ENCODE results near the gene CCNG1. TPM values are rescaled to one million over a fixed set of nuclear protein-coding genes. Genes with fewer than 3 reads are reported as not detected.

CCNG1 gene
- polyA plus RNA-seq, 1 donor (not counting 4 experiments of a cell fraction or from before 2014, with no cell fraction given): 96.7 TPM

DNA sequence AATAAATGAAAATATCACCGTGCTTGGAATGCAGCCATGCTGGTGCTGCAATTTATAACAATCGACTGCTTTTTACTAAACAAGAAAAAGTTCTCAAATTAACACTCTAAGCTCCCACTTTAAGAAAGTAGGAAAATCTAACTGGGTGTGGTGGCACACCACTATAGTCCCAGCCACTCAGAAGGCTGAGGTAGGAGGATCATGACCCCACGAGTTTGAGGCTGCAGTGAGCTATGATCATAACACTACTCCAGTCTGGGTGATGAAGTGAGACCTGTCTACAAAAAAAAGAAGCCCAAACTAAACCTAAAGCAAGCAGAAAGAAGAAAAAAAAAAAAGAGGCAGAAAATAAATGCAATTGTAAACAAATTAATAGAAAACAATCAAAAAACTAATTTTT, 10.5 kb downstream of the CCNG1 start:
- Histone ChIP-seq H3K9me3 (ENCODE audit: control insufficient read depth, low read depth, low read length) (no peaks in the 10 kb centered on the region), H4K20me1 (ENCODE audit: control insufficient read depth, extremely low read depth, insufficient read depth, low read length) (no peaks in the 10 kb centered on the region), H3K4me2 (ENCODE audit: control insufficient read depth, extremely low read depth, insufficient read depth, low read depth, low read length) (no peak overlapping the region), H3K27ac (ENCODE audit: control insufficient read depth, insufficient read depth, low read length) (no peak overlapping the region), H2AFZ (ENCODE audit: control insufficient read depth, low read length) (no peak overlapping the region), H3K79me2 (ENCODE audit: control insufficient read depth, insufficient read depth, low read length) (no peaks in the 10 kb centered on the region), H3K9ac (ENCODE audit: control insufficient read depth, extremely low read depth, insufficient read depth, low read length) (no peak overlapping the region), H3K9me1 (ENCODE audit: control insufficient read depth, extremely low read depth, insufficient read depth, low read length) (no peaks in the 10 kb centered on the region), H3K4me3 (ENCODE audit: control insufficient read depth in 2 of 3, extremely low read depth in 1 of 3, insufficient read depth in 2 of 3, low read depth in 1 of 3, low read length in 3 of 3) (no peak overlapping the region), H3K27me3 (ENCODE audit: control insufficient read depth, extremely low read depth, insufficient read depth, low read length) (no peaks in the 10 kb centered on the region), H3K4me1 (ENCODE audit: control insufficient read depth, extremely low read depth, insufficient read depth, low read length) (no peaks in the 10 kb centered on the region), H3K36me3 (ENCODE audit: control insufficient read depth in 2 of 2, extremely low read depth in 1 of 2, insufficient read depth in 2 of 2, low read length in 2 of 2) (peaks cover 10 to 15% of the 10 kb centered on the region in 2 experiments)
- DNase-seq (ENCODE audit: low read depth, low spot score) (no peak), FAIRE-seq (no peak)
- TF ChIP-seq, protein P1, sequence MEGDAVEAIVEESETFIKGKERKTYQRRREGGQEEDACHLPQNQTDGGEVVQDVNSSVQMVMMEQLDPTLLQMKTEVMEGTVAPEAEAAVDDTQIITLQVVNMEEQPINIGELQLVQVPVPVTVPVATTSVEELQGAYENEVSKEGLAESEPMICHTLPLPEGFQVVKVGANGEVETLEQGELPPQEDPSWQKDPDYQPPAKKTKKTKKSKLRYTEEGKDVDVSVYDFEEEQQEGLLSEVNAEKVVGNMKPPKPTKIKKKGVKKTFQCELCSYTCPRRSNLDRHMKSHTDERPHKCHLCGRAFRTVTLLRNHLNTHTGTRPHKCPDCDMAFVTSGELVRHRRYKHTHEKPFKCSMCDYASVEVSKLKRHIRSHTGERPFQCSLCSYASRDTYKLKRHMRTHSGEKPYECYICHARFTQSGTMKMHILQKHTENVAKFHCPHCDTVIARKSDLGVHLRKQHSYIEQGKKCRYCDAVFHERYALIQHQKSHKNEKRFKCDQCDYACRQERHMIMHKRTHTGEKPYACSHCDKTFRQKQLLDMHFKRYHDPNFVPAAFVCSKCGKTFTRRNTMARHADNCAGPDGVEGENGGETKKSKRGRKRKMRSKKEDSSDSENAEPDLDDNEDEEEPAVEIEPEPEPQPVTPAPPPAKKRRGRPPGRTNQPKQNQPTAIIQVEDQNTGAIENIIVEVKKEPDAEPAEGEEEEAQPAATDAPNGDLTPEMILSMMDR (optimal IDR thresholded peaks at IDR 0.05 in 1 of 3, IDR thresholded peaks at IDR 0.05 in 1 of 3, conservative IDR thresholded peaks at IDR 0.05 in 1 of 3; ENCODE audit: extremely low read depth in 1 of 3, insufficient read depth in 2 of 3, low read length in 3 of 3): no peak
- TF ChIP-seq EZH2 (IDR thresholded peaks at IDR 0.05; ENCODE audit: low read length): no peak
- dilution Hi-C loops (cut with MboI; ENCODE audit: extremely low pct_ligation_motif_present, low sequenced_read_pairs): no loop called here

DNA sequence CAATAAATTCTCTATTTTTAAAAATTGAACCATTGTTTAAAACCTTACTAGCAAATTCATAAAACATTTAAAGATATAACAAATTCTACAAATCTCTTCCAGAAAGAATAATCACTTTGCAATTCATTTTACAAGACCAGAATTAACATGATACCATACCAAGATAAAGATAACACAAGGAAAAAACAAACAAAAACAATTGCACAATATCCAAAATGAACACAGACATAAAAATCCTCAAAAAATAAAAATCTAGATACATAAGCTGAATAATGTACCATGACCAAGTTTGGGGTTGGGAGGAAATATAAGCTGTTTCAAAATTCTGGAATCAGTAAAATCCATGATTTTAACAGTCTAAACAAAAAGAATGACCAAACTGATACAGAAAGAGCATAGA, 11.1 kb downstream of the CCNG1 start:
- no peak for FAIRE-seq
- Histone ChIP-seq H3K27ac (ENCODE audit: control insufficient read depth, insufficient read depth, low read length) (no peak overlapping the region), H3K4me3 (ENCODE audit: control insufficient read depth in 2 of 3, extremely low read depth in 1 of 3, insufficient read depth in 2 of 3, low read depth in 1 of 3, low read length in 3 of 3) (no peak overlapping the region), H3K79me2 (ENCODE audit: control insufficient read depth, insufficient read depth, low read length) (no peaks in the 10 kb centered on the region), H3K9ac (ENCODE audit: control insufficient read depth, extremely low read depth, insufficient read depth, low read length) (no peak overlapping the region), H3K36me3 (ENCODE audit: control insufficient read depth in 2 of 2, extremely low read depth in 1 of 2, insufficient read depth in 2 of 2, low read length in 2 of 2) (peaks cover 9 to 15% of the 10 kb centered on the region in 2 experiments), H3K27me3 (ENCODE audit: control insufficient read depth, extremely low read depth, insufficient read depth, low read length) (no peaks in the 10 kb centered on the region), H3K9me3 (ENCODE audit: control insufficient read depth, low read depth, low read length) (no peaks in the 10 kb centered on the region), H4K20me1 (ENCODE audit: control insufficient read depth, extremely low read depth, insufficient read depth, low read length) (no peaks in the 10 kb centered on the region), H2AFZ (ENCODE audit: control insufficient read depth, low read length) (no peak overlapping the region), H3K4me2 (ENCODE audit: control insufficient read depth, extremely low read depth, insufficient read depth, low read depth, low read length) (no peak overlapping the region), H3K9me1 (ENCODE audit: control insufficient read depth, extremely low read depth, insufficient read depth, low read length) (no peaks in the 10 kb centered on the region), H3K4me1 (ENCODE audit: control insufficient read depth, extremely low read depth, insufficient read depth, low read length) (no peaks in the 10 kb centered on the region)
- no peak for TF ChIP-seq EZH2 (IDR thresholded peaks at IDR 0.05; ENCODE audit: low read length)
- TF ChIP-seq, protein P1 (optimal IDR thresholded peaks at IDR 0.05 in 1 of 3, IDR thresholded peaks at IDR 0.05 in 1 of 3, conservative IDR thresholded peaks at IDR 0.05 in 1 of 3; ENCODE audit: extremely low read depth in 1 of 3, insufficient read depth in 2 of 3, low read length in 3 of 3): no peak
- dilution Hi-C loops (cut with MboI; ENCODE audit: extremely low pct_ligation_motif_present, low sequenced_read_pairs): no loop called here
- DNase-seq (ENCODE audit: low read depth, low spot score): no peak

Data from keratinocyte (primary cell).